Measurements from ENCODE around the gene SRXN1. TPM values are rescaled to one million over a fixed set of nuclear protein-coding genes. Genes with fewer than 3 reads are reported as not detected.

Gene SRXN1
- total RNA-seq, 1 experiment from 2014 or later = 80.8 TPM

DNA sequence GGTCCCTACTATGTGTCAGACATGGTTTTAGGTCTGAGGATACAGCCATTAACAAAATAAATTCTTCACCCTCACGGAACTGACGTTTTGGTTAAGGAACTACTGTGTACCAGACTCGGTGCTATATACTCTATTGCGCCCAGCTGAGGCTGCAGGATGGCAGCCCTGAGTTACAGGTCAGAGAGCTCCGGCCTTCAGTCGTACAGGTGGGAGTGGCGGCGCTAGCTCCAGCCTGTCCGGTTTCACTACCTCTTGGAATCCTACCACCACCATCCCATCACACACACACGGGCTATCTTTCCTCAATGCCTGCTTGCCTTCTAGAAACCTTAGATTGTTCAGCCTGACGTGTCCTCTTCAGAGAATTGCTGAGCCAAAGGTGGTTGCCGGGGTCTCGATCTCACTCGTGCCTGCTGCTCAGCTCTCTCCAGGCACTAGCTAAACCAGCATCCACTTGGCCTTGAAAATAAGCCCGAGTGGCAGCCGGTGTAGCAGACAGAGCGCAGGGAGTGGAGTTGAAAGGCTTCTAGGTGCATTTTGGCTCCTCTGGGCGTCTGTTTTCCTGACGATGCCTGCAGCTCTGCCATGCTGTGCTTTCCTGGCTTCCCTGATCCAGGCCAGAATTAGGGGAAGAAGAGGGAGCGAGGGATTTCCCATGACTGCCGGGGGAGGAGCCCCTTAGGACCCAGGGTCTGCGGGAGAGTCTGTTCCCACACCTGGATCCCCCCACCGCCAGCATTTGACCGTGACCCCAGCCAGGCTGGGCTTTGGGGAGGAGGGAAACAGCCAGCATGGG is 41.8 kb downstream of the SRXN1 start:
- no peaks in the 10 kb centered on the region for H3K4me1 ChIP-seq (ENCODE audit: control insufficient read depth in 1 of 2, insufficient read depth in 2 of 2, low read length in 2 of 2)
- DNase-seq (ENCODE audit: low read depth, low spot score) (no peak), ATAC-seq (no peak)
- CTCF ChIA-PET = interaction anchor here (1.3 kb wide), 1 partner anchor 34 kb away, joined by 4 read pairs; no protein-coding TSS in a partner anchor
- no peak overlapping the region for H2AFZ ChIP-seq (ENCODE audit: low read depth, low read length, poor library complexity, severe bottlenecking)
- no TSS peak for BruUV-seq (replicated peaks)
- intact Hi-C loops (cut with micrococcal nuclease) = no loop called here
- H3K79me2 ChIP-seq (ENCODE audit: insufficient read depth, low read length) = no peaks in the 10 kb centered on the region
- POLR2A ChIA-PET = no interaction called here
- H3K4me2 ChIP-seq (ENCODE audit: low read length) = no peak overlapping the region
- no peaks in the 10 kb centered on the region for H3K36me3 ChIP-seq (ENCODE audit: control insufficient read depth in 1 of 2, insufficient read depth in 2 of 2, low read length in 2 of 2)
- H4K20me1 ChIP-seq (ENCODE audit: insufficient read depth) = no peaks in the 10 kb centered on the region
- H3K9me2 ChIP-seq (ENCODE audit: insufficient read depth) = no peaks in the 10 kb centered on the region
- no peak overlapping the region for H3K27ac ChIP-seq (ENCODE audit: low read depth, low read length)
- H3K27me3 ChIP-seq (ENCODE audit: insufficient read depth, low read length) = no peaks in the 10 kb centered on the region
- no peaks in the 10 kb centered on the region for H3K9me3 ChIP-seq (ENCODE audit: control insufficient read depth in 1 of 2, insufficient read depth in 1 of 2, low read depth in 1 of 2, low read length in 2 of 2)
- no peak for TF ChIP-seq SRF (IDR thresholded peaks at IDR 0.05; ENCODE audit: low read depth)
- no peak for TF ChIP-seq JUND (IDR thresholded peaks at IDR 0.05)
- TF ChIP-seq, protein P1, sequence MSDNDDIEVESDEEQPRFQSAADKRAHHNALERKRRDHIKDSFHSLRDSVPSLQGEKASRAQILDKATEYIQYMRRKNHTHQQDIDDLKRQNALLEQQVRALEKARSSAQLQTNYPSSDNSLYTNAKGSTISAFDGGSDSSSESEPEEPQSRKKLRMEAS (IDR thresholded peaks at IDR 0.05) = no peak
- no peak for TF ChIP-seq CEBPB (IDR thresholded peaks at IDR 0.05; ENCODE audit: low read depth)
- no peak for TF ChIP-seq ZFX (IDR thresholded peaks at IDR 0.05)
- TF ChIP-seq TCF7L2 (IDR thresholded peaks at IDR 0.05; ENCODE audit: borderline replicate concordance, extremely low read depth, insufficient read depth, insufficient read length) = no peak
- no peak for TF ChIP-seq YY1 (IDR thresholded peaks at IDR 0.05; ENCODE audit: extremely low read depth, insufficient replicate concordance, low read depth, low read length)
- TF ChIP-seq ATF3 (IDR thresholded peaks at IDR 0.05) = no peak
- no peak for TF ChIP-seq POLR2A (IDR thresholded peaks at IDR 0.05; ENCODE audit: borderline replicate concordance, extremely low read depth, insufficient read depth, insufficient read length)
- TF ChIP-seq FOSL1 (IDR thresholded peaks at IDR 0.05; ENCODE audit: low read depth) = no peak
- TF ChIP-seq REST (IDR thresholded peaks at IDR 0.05; ENCODE audit: low read depth) = no peak
- TF ChIP-seq CTCF (IDR thresholded peaks at IDR 0.05 in 2 of 3, conservative IDR thresholded peaks at IDR 0.05 in 1 of 3; ENCODE audit: borderline replicate concordance in 1 of 3, insufficient read depth in 1 of 3, low read depth in 2 of 3, low read length in 2 of 3) = no peak
- TF ChIP-seq EGR1 (IDR thresholded peaks at IDR 0.05; ENCODE audit: low read depth) = no peak
- RAD21 ChIA-PET (ENCODE audit: low non-redundant PET in 1 of 2, low total read pairs in 2 of 2, uncharacterized antibody in 2 of 2, unreplicated experiment in 2 of 2) = no interaction called here
- no peak overlapping the region for H3K9ac ChIP-seq (ENCODE audit: low read length)
- no peak overlapping the region for H3K4me3 ChIP-seq (replicated peaks in 1 of 2; ENCODE audit: low read depth in 1 of 2, low read length in 2 of 2)
